Bronchial epithelial cell (primary cell): ENCODE results near the gene KIAA0930. TPM values are rescaled to one million over a fixed set of nuclear protein-coding genes. Genes with fewer than 3 reads are reported as not detected.
"Not testable (repeated sequence)": the region's sequence is repeated elsewhere in the genome, so short reads cannot be mapped to it uniquely, and the experiment has no call there.

ENCODE experiments used
- DNase-seq: peaks from one replicate; pipeline ENCODE4 v3.0.0-alpha.2; 2010; ENCODE audit warnings: low read depth
- FAIRE-seq: peaks from 2 replicates; lab custom pipeline; 2011; peaks lifted over from hg19 to GRCh38; lab: Jason Lieb, UNC
- H3K27me3 ChIP-seq: 2 replicates; pipeline ENCODE4 v1.5.1; 2011; ENCODE audit warnings: low read length; ENCODE audit not compliant: control insufficient read depth, insufficient read depth
- H3K36me3 ChIP-seq: 2 replicates; pipeline ENCODE4 v1.5.1; 2011; ENCODE audit warnings: low read length; ENCODE audit not compliant: control insufficient read depth, insufficient read depth
- H3K4me3 ChIP-seq: 2 replicates; pipeline ENCODE4 v1.5.1; 2011; ENCODE audit warnings: mild to moderate bottlenecking, low read depth, low read length, control low read depth
- CTCF ChIP-seq: IDR thresholded peaks from 2 replicates; pipeline ENCODE4 v1.5.1; 2011; ENCODE audit warnings: mild to moderate bottlenecking, moderate library complexity, low read length, control low read depth, inconsistent platforms; ENCODE audit not compliant: insufficient read depth, severe bottlenecking
- total RNA-seq: library from RNA; depleted of rRNA; stranded (reverse); fragments of >200 nt; gene quantifications from 2 replicates; pipeline ENCODE4 v1.2.1, GENCODE V29; 2014

KIAA0930 gene
- total RNA-seq, 1 donor from 2014 or later, result 78.5 TPM

GRCh38 chr22:45281010-45281409 lies 40.3 kb upstream of the KIAA0930 start:
- no peak for DNase-seq
- H3K4me3 ChIP-seq, result no peak overlapping the region
- TF ChIP-seq CTCF, result no peak
- no peaks in the 10 kb centered on the region for H3K36me3 ChIP-seq
- peaks cover 9% of the 10 kb centered on the region for H3K27me3 ChIP-seq
- no peak for FAIRE-seq

GRCh38 chr22:45280587-45280980 lies 39.9 kb upstream of the KIAA0930 start:
- H3K4me3 ChIP-seq, result no peak overlapping the region
- FAIRE-seq (peak; percentile 23), DNase-seq (no peak)
- peaks cover 5% of the 10 kb centered on the region for H3K27me3 ChIP-seq
- no peaks in the 10 kb centered on the region for H3K36me3 ChIP-seq
- no peak for TF ChIP-seq CTCF

- no peaks in the 10 kb centered on the region for H3K36me3 ChIP-seq
- H3K4me3 ChIP-seq, result no peak overlapping the region
- H3K27me3 ChIP-seq, result no peaks in the 10 kb centered on the region
- no peak for TF ChIP-seq CTCF
- DNase-seq (no peak), FAIRE-seq (no peak)
Measured at GRCh38 chr22:45278125-45278524, 37.4 kb upstream of the KIAA0930 start.

GRCh38 chr22:45277720-45278119 lies 37.0 kb upstream of the KIAA0930 start:
- H3K4me3 ChIP-seq, DNase-seq, FAIRE-seq, H3K27me3 ChIP-seq, H3K36me3 ChIP-seq: not testable (repeated sequence)

- Histone ChIP-seq H3K27me3 (no peaks in the 10 kb centered on the region), H3K36me3 (no peaks in the 10 kb centered on the region), H3K4me3 (no peak overlapping the region)
- TF ChIP-seq CTCF, result no peak
- DNase-seq (no peak), FAIRE-seq (peak; percentile 7)
Measured at GRCh38 chr22:45276507-45277105, 35.9 kb upstream of the KIAA0930 start.

GRCh38 chr22:45273452-45274075 lies 32.9 kb upstream of the KIAA0930 start:
- Histone ChIP-seq H3K36me3 (no peaks in the 10 kb centered on the region), H3K4me3 (no peak overlapping the region), H3K27me3 (peaks cover 6% of the 10 kb centered on the region)
- no peak for FAIRE-seq
- DNase-seq, result no peak
- TF ChIP-seq CTCF, result no peak
